DND-41 (cell line): ENCODE results near the gene CAV2.

Experiments
- EZH2 ChIP-seq: IDR thresholded peaks from 3 replicates; pipeline ENCODE4 v1.6.1; 2012; ENCODE audit warnings: borderline replicate concordance, low read depth, mild to moderate bottlenecking, moderate library complexity, low read length, inconsistent platforms; ENCODE audit not compliant: severe bottlenecking
- TF ChIP-seq, protein P1 (sequence below): IDR thresholded peaks from 2 replicates; pipeline ENCODE4 v1.5.1; 2012; ENCODE audit warnings: borderline replicate concordance, low read length, moderate library complexity, mild to moderate bottlenecking; ENCODE audit not compliant: poor library complexity, severe bottlenecking; ENCODE audit errors: extremely low read depth

DNA sequence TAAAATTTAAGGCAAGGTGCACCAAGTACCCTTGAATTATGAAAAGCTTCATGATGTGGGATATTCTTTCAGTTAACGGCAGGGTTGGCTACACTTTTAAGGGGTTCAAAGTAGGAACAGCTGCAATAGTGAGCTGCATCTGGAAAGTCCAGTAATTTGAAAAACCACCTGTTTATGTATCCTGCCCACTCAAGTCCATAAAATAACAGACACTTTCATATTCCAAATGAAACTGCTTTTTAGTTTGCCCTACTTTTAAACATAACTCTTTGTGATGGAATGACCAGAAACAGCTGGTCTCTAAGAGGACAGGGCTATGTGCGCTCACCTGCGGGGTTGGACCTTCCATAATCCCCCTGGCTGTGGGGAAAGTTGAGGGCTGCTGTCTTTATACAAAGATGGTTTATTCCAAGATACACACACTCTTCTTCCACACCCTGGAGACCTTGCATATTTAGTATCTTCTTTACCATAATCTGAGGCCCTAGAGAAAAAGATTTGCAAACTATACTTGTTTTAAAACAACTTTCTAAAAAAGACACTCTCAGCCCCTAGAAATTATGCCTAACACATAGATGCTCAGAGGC is 32.7 kb downstream of the CAV2 start:
- TF ChIP-seq, protein P1, sequence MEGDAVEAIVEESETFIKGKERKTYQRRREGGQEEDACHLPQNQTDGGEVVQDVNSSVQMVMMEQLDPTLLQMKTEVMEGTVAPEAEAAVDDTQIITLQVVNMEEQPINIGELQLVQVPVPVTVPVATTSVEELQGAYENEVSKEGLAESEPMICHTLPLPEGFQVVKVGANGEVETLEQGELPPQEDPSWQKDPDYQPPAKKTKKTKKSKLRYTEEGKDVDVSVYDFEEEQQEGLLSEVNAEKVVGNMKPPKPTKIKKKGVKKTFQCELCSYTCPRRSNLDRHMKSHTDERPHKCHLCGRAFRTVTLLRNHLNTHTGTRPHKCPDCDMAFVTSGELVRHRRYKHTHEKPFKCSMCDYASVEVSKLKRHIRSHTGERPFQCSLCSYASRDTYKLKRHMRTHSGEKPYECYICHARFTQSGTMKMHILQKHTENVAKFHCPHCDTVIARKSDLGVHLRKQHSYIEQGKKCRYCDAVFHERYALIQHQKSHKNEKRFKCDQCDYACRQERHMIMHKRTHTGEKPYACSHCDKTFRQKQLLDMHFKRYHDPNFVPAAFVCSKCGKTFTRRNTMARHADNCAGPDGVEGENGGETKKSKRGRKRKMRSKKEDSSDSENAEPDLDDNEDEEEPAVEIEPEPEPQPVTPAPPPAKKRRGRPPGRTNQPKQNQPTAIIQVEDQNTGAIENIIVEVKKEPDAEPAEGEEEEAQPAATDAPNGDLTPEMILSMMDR, result no peak
- TF ChIP-seq EZH2, result no peak
